Ovary (tissue), 3 donors: ENCODE results near the gene HS1BP3.

ENCODE experiments used
- CTCF ChIP-seq, 3 donors: fragments of 450-650 bp in 2 of 3; fragments of 200-600 bp in 1 of 3; IDR thresholded peaks; one replicate each; pipeline versions ENCODE4 v1.5.1 to v1.8.0; 2016 to 2022; ENCODE audit warnings: antibody characterized with exemption in 3 of 3, mild to moderate bottlenecking in 1 of 3
- EP300 ChIP-seq: sonication (generic); formaldehyde crosslinking; IDR thresholded peaks from one replicate; pipeline ENCODE4 v1.6.1; 2017; ENCODE audit warnings: antibody characterized with exemption
- donor health status: DM: no; HTN: no; CAD: no.

- TF ChIP-seq CTCF (IDR thresholded peaks at IDR 0.05): no peak
- no peak for TF ChIP-seq EP300
Measured at GRCh38 chr2:20627712-20628380, 23.1 kb downstream of the HS1BP3 start.
